Measurements from ENCODE around the gene CCDC197.

- TF ChIP-seq POLR2AphosphoS5 (IDR thresholded peaks at IDR 0.05) (no peak), CTCF (IDR thresholded peaks at IDR 0.05) (no peak)
Observed at GRCh38 chr14:94052199-94052598, 55.1 kb downstream of the CCDC197 start.

Measured in esophagus muscularis mucosa (tissue), 3 donors.